OCI-LY7 (cell line): ENCODE data around the gene CDK2AP2.

Experiments used
- CTCF ChIP-seq: fragments of 200-600 bp; sonication (generic); conservative IDR thresholded peaks from 2 replicates; pipeline ENCODE4 v1.5.1; 2014; ENCODE audit warnings: mild to moderate bottlenecking, antibody characterized with exemption, low read length, moderate library complexity, mixed read lengths
- EZH2phosphoT487 ChIP-seq: fragments of 200-600 bp; sonication (generic); IDR thresholded peaks from 2 replicates; pipeline ENCODE4 v1.6.1; 2018; ENCODE audit warnings: low read depth, borderline replicate concordance, mild to moderate bottlenecking, mixed run types, antibody characterized with exemption, low read length, moderate library complexity, mixed read lengths

GRCh38 chr11:67504005-67504949 lies 3.7 kb downstream of the CDK2AP2 start:
- TF ChIP-seq CTCF (no peak), EZH2phosphoT487 (no peak)
